ENCODE results near the gene UBE2E2.

The UBE2E2 gene

GRCh38 chr3:23203708-23204330 lies 692 bp downstream of the UBE2E2 start:
- Histone ChIP-seq H3K27me3 (ENCODE audit: low read depth) (no peaks in the 10 kb centered on the region), H3K4me1 (peaks cover 24% of the 10 kb centered on the region), H3K4me3 (peak overlapping the region; percentile 80), H3K9me3 (no peaks in the 10 kb centered on the region), H3K36me3 (replicated peaks) (no peaks in the 10 kb centered on the region)
- in situ Hi-C loops (cut with MboI; ENCODE audit: low sequenced_read_pairs), result no loop called here
- peak; percentile 18 to 51 for DNase-seq (ENCODE audit: low spot score in 2 of 2)

GRCh38 chr3:23206366-23206765 lies 3.2 kb downstream of the UBE2E2 start:
- Histone ChIP-seq H3K4me1 (peaks cover 24% of the 10 kb centered on the region), H3K36me3 (replicated peaks) (no peaks in the 10 kb centered on the region), H3K4me3 (no peak overlapping the region), H3K27me3 (ENCODE audit: low read depth) (no peaks in the 10 kb centered on the region), H3K9me3 (no peaks in the 10 kb centered on the region)
- in situ Hi-C loops (cut with MboI; ENCODE audit: low sequenced_read_pairs), result no loop called here
- DNase-seq (ENCODE audit: low spot score in 2 of 2), result no peak

- DNase-seq (ENCODE audit: low spot score in 2 of 2), result no peak
- Histone ChIP-seq H3K4me3 (no peak overlapping the region), H3K36me3 (replicated peaks) (no peaks in the 10 kb centered on the region), H3K4me1 (peaks cover 24% of the 10 kb centered on the region), H3K9me3 (no peaks in the 10 kb centered on the region), H3K27me3 (ENCODE audit: low read depth) (no peaks in the 10 kb centered on the region)
- in situ Hi-C loops (cut with MboI; ENCODE audit: low sequenced_read_pairs), result no loop called here
These were observed 6.0 kb downstream of the UBE2E2 start for GRCh38 chr3:23209103-23209502.

- H3K4me3 ChIP-seq, result no peak overlapping the region
- no peaks in the 10 kb centered on the region for H3K27me3 ChIP-seq (ENCODE audit: low read depth)
- no peaks in the 10 kb centered on the region for H3K9me3 ChIP-seq
- peaks cover 21% of the 10 kb centered on the region for H3K4me1 ChIP-seq
- H3K36me3 ChIP-seq (replicated peaks), result no peaks in the 10 kb centered on the region
- DNase-seq (ENCODE audit: low spot score in 2 of 2), result no peak
- in situ Hi-C loops (cut with MboI; ENCODE audit: low sequenced_read_pairs), result no loop called here
These were observed 6.8 kb downstream of the UBE2E2 start for GRCh38 chr3:23209747-23210487.

GRCh38 chr3:23213813-23214212 lies 10.7 kb downstream of the UBE2E2 start:
- no peak overlapping the region for H3K4me3 ChIP-seq
- in situ Hi-C loops (cut with MboI; ENCODE audit: low sequenced_read_pairs), result no loop called here

GRCh38 chr3:23217872-23218554 lies 14.9 kb downstream of the UBE2E2 start:
- no peaks in the 10 kb centered on the region for H3K36me3 ChIP-seq (replicated peaks)
- H3K27me3 ChIP-seq (ENCODE audit: low read depth), result no peaks in the 10 kb centered on the region
- H3K4me1 ChIP-seq, result peaks cover 6% of the 10 kb centered on the region; the same call in 1 of the 2 replicates
- no peak for DNase-seq (ENCODE audit: low spot score in 2 of 2)
- H3K4me3 ChIP-seq, result no peak overlapping the region
- in situ Hi-C loops (cut with MboI; ENCODE audit: low sequenced_read_pairs), result no loop called here
- no peaks in the 10 kb centered on the region for H3K9me3 ChIP-seq

More at GRCh38 chr3:23213813-23214212, 10.7 kb downstream of the UBE2E2 start:
- no peak for DNase-seq (ENCODE audit: low spot score in 2 of 2)
- H3K27me3 ChIP-seq (ENCODE audit: low read depth), result no peaks in the 10 kb centered on the region
- peaks cover 6% of the 10 kb centered on the region for H3K4me1 ChIP-seq
- no peaks in the 10 kb centered on the region for H3K9me3 ChIP-seq
- H3K36me3 ChIP-seq (replicated peaks), result no peaks in the 10 kb centered on the region

- DNase-seq (ENCODE audit: low spot score in 2 of 2), result no peak
- H3K4me1 ChIP-seq, result peaks cover 6% of the 10 kb centered on the region; the same call in 1 of the 2 replicates
- H3K27me3 ChIP-seq (ENCODE audit: low read depth), result no peaks in the 10 kb centered on the region
- H3K36me3 ChIP-seq (replicated peaks), result no peaks in the 10 kb centered on the region
- no peak overlapping the region for H3K4me3 ChIP-seq
- H3K9me3 ChIP-seq, result no peaks in the 10 kb centered on the region; the same call in 1 of the 2 replicates
- in situ Hi-C loops (cut with MboI; ENCODE audit: low sequenced_read_pairs), result no loop called here
These were observed 16.0 kb downstream of the UBE2E2 start for GRCh38 chr3:23219117-23219516.

- Histone ChIP-seq H3K27me3 (ENCODE audit: low read depth) (no peaks in the 10 kb centered on the region), H3K36me3 (replicated peaks) (no peaks in the 10 kb centered on the region), H3K9me3 (no peaks in the 10 kb centered on the region; the same call in 1 of the 2 replicates), H3K4me3 (no peak overlapping the region), H3K4me1 (peaks cover 6% of the 10 kb centered on the region; the same call in 1 of the 2 replicates)
- in situ Hi-C loops (cut with MboI; ENCODE audit: low sequenced_read_pairs), result no loop called here
- no peak for DNase-seq (ENCODE audit: low spot score in 2 of 2)
These were observed 16.4 kb downstream of the UBE2E2 start for GRCh38 chr3:23219552-23219951.

- DNase-seq (ENCODE audit: low spot score in 2 of 2), result no peak
- in situ Hi-C loops (cut with MboI; ENCODE audit: low sequenced_read_pairs), result no loop called here
- H3K4me3 ChIP-seq, result no peak overlapping the region
- H3K27me3 ChIP-seq (ENCODE audit: low read depth), result no peaks in the 10 kb centered on the region
- H3K9me3 ChIP-seq, result no peaks in the 10 kb centered on the region; the same call in 1 of the 2 replicates
- no peaks in the 10 kb centered on the region for H3K36me3 ChIP-seq (replicated peaks)
- H3K4me1 ChIP-seq, result peaks cover 6% of the 10 kb centered on the region; the same call in 1 of the 2 replicates
These were observed 18.0 kb downstream of the UBE2E2 start for GRCh38 chr3:23221136-23221535.

GRCh38 chr3:23232016-23232415 lies 28.9 kb downstream of the UBE2E2 start:
- Histone ChIP-seq H3K27me3 (ENCODE audit: low read depth) (no peaks in the 10 kb centered on the region), H3K9me3 (no peaks in the 10 kb centered on the region), H3K4me3 (no peak overlapping the region), H3K4me1 (peaks cover 15% of the 10 kb centered on the region), H3K36me3 (replicated peaks) (no peaks in the 10 kb centered on the region)
- in situ Hi-C loops (cut with MboI; ENCODE audit: low sequenced_read_pairs), result no loop called here
- no peak for DNase-seq (ENCODE audit: low spot score in 2 of 2)

GRCh38 chr3:23232854-23233253 lies 29.7 kb downstream of the UBE2E2 start:
- no peaks in the 10 kb centered on the region for H3K27me3 ChIP-seq (ENCODE audit: low read depth)
- in situ Hi-C loops (cut with MboI; ENCODE audit: low sequenced_read_pairs), result no loop called here
- no peak overlapping the region for H3K4me3 ChIP-seq
- DNase-seq (ENCODE audit: low spot score in 2 of 2), result peak in 1 of 2 experiments; percentile 22
- no peaks in the 10 kb centered on the region for H3K9me3 ChIP-seq
- H3K36me3 ChIP-seq (replicated peaks), result no peaks in the 10 kb centered on the region
- H3K4me1 ChIP-seq, result peaks cover 23% of the 10 kb centered on the region

- DNase-seq (ENCODE audit: low spot score in 2 of 2), result no peak
- no peaks in the 10 kb centered on the region for H3K9me3 ChIP-seq
- H3K36me3 ChIP-seq (replicated peaks), result no peaks in the 10 kb centered on the region
- H3K4me3 ChIP-seq, result no peak overlapping the region
- peaks cover 47% of the 10 kb centered on the region for H3K4me1 ChIP-seq
- in situ Hi-C loops (cut with MboI; ENCODE audit: low sequenced_read_pairs), result no loop called here
- H3K27me3 ChIP-seq (ENCODE audit: low read depth), result no peaks in the 10 kb centered on the region
These were observed 32.1 kb downstream of the UBE2E2 start for GRCh38 chr3:23235264-23235663.

- no peaks in the 10 kb centered on the region for H3K9me3 ChIP-seq
- H3K27me3 ChIP-seq (ENCODE audit: low read depth), result no peaks in the 10 kb centered on the region
- H3K4me1 ChIP-seq, result peaks cover 62% of the 10 kb centered on the region
- H3K4me3 ChIP-seq, result no peak overlapping the region
- DNase-seq (ENCODE audit: low spot score in 2 of 2), result no peak
- no peaks in the 10 kb centered on the region for H3K36me3 ChIP-seq (replicated peaks)
- in situ Hi-C loops (cut with MboI; ENCODE audit: low sequenced_read_pairs), result no loop called here
These were observed 33.8 kb downstream of the UBE2E2 start for GRCh38 chr3:23236890-23237289.

- peaks cover 55% of the 10 kb centered on the region for H3K4me1 ChIP-seq
- H3K4me3 ChIP-seq, result no peak overlapping the region
- no peak for DNase-seq (ENCODE audit: low spot score in 2 of 2)
- H3K36me3 ChIP-seq (replicated peaks), result no peaks in the 10 kb centered on the region
- H3K9me3 ChIP-seq, result no peaks in the 10 kb centered on the region
- H3K27me3 ChIP-seq (ENCODE audit: low read depth), result no peaks in the 10 kb centered on the region
- in situ Hi-C loops (cut with MboI; ENCODE audit: low sequenced_read_pairs), result no loop called here
These were observed 35.0 kb downstream of the UBE2E2 start for GRCh38 chr3:23238156-23238555.

All from HAP-1 (cell line).